ENCODE data around the gene TEAD4. TPM values are rescaled to one million over a fixed set of nuclear protein-coding genes. Genes with fewer than 3 reads are reported as not detected.

Gene TEAD4
- total RNA-seq, 1 experiment from 2014 or later: 127 TPM

- Histone ChIP-seq H3K27ac (ENCODE audit: insufficient read length, low read depth, low read length) (no peak overlapping the region), H3K56ac (ENCODE audit: insufficient read length, low read depth, low read length) (no peak overlapping the region), H3K18ac (ENCODE audit: insufficient read length, low read depth, low read length) (no peak overlapping the region), H3K14ac (ENCODE audit: insufficient read depth, low read length) (no peak overlapping the region), H4K91ac (ENCODE audit: insufficient read length, low read depth, low read length) (no peak overlapping the region), H3K27me3 (ENCODE audit: insufficient read depth, low read length) (no peaks in the 10 kb centered on the region), H3K23ac (ENCODE audit: insufficient read length, low read depth, low read length) (no peak overlapping the region), H3K4ac (ENCODE audit: low read depth, low read length) (no peak overlapping the region), H4K5ac (ENCODE audit: insufficient read length, low read depth, low read length) (no peak overlapping the region), H3K79me2 (ENCODE audit: insufficient read depth, low read length) (no peaks in the 10 kb centered on the region), H3K9ac (ENCODE audit: extremely low read depth, insufficient read length, low read length) (no peak overlapping the region), H2BK20ac (ENCODE audit: low read depth, low read length, poor library complexity, severe bottlenecking) (no peak overlapping the region), H2BK120ac (ENCODE audit: low read depth, low read length, poor library complexity, severe bottlenecking) (no peak overlapping the region), H2AK5ac (ENCODE audit: insufficient read length, low read length) (no peak overlapping the region), H4K20me1 (ENCODE audit: control insufficient read depth, insufficient read depth, insufficient read length) (no peaks in the 10 kb centered on the region), H3K9me3 (ENCODE audit: control insufficient read depth, low read depth, low read length) (no peaks in the 10 kb centered on the region), H2BK15ac (ENCODE audit: low read depth, low read length) (no peak overlapping the region), H3T11ph (ENCODE audit: low read length) (no peak overlapping the region), H3K4me1 (ENCODE audit: insufficient read depth, low read length) (no peaks in the 10 kb centered on the region), H4K8ac (replicated peaks; ENCODE audit: insufficient read length, low read depth, low read length) (no peak overlapping the region), H2AFZ (ENCODE audit: low read length) (no peak overlapping the region), H3K23me2 (ENCODE audit: insufficient read length, low read depth, low read length, poor library complexity, severe bottlenecking) (no peaks in the 10 kb centered on the region), H3K4me2 (ENCODE audit: insufficient read depth, insufficient read length, low read length) (no peak overlapping the region), H2BK5ac (ENCODE audit: insufficient read length, low read length) (no peak overlapping the region), H2BK12ac (ENCODE audit: insufficient read length, low read depth, low read length) (no peak overlapping the region), H3K79me1 (ENCODE audit: insufficient read depth, low read depth, low read length, poor library complexity, severe bottlenecking) (no peaks in the 10 kb centered on the region)
- H3K27me3 Mint-ChIP-seq (ENCODE audit: low read depth): no peaks in the 10 kb centered on the region
- peak overlapping the region in 2 of 3 experiments; percentile 24 to 93; a peak in 2 of 7 replicates for H3K27ac Mint-ChIP-seq
- H3K4me1 Mint-ChIP-seq: 0 out of 4 replicates have a peak, but pooled peaks cover 0 to 3% of the 10 kb centered on the region in 2 experiments
- TF ChIP-seq, protein P1, sequence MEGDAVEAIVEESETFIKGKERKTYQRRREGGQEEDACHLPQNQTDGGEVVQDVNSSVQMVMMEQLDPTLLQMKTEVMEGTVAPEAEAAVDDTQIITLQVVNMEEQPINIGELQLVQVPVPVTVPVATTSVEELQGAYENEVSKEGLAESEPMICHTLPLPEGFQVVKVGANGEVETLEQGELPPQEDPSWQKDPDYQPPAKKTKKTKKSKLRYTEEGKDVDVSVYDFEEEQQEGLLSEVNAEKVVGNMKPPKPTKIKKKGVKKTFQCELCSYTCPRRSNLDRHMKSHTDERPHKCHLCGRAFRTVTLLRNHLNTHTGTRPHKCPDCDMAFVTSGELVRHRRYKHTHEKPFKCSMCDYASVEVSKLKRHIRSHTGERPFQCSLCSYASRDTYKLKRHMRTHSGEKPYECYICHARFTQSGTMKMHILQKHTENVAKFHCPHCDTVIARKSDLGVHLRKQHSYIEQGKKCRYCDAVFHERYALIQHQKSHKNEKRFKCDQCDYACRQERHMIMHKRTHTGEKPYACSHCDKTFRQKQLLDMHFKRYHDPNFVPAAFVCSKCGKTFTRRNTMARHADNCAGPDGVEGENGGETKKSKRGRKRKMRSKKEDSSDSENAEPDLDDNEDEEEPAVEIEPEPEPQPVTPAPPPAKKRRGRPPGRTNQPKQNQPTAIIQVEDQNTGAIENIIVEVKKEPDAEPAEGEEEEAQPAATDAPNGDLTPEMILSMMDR (conservative IDR thresholded peaks at IDR 0.05): no peak
- H3K9me3 Mint-ChIP-seq: no peaks in the 10 kb centered on the region
- peaks cover 40 to 89% (median 75%) of the 10 kb centered on the region in 3 experiments; a peak in 6 of 7 replicates for H3K36me3 Mint-ChIP-seq (ENCODE audit: insufficient read depth in 1 of 3, low read depth in 3 of 3)
- no peak for DNase-seq
- no CpG with 5 or more reads among the region's 8 CpGs for WGBS (ENCODE audit: extremely low coverage, insufficient read length, low lambda C conversion rate)
- no peak overlapping the region for H3K4me3 Mint-ChIP-seq
These were observed 63.8 kb downstream of the TEAD4 start for GRCh38 chr12:3022961-3023360.
